Body of pancreas (tissue), 4 donors: ENCODE measurements around the gene TMEM95. TPM values are rescaled to one million over a fixed set of nuclear protein-coding genes. Genes with fewer than 3 reads are reported as not detected.

ENCODE experiments used
- ATAC-seq: fragments of 150-250 bp; one replicate; pipeline ENCODE4 v1.9.1; 2016
- DNase-seq, 4 donors: peaks; one replicate each; pipeline ENCODE4 v3.0.0-alpha.2; 2019
- H3K27ac ChIP-seq, 4 donors: fragments of 200-600 bp; sonication (generic); 1 replicate in 3 of 4; 2 replicates in 1 of 4; pipeline versions ENCODE4 v1.5.1 to v1.6.1; 2016 to 2019; ENCODE audit warnings: mild to moderate bottlenecking in 1 of 4, mixed read lengths in 1 of 4, moderate library complexity in 1 of 4
- H3K27me3 ChIP-seq, 2 donors: fragments of 200-600 bp; sonication (generic); one replicate each; pipeline ENCODE4 v1.6.0; 2016; ENCODE audit warnings: mild to moderate bottlenecking in 1 of 2
- H3K36me3 ChIP-seq, 2 donors: fragments of 200-600 bp; sonication (generic); replicated peaks in 1 of 2; 2 replicates each; pipeline ENCODE4 v1.5.1; 2016; ENCODE audit warnings: low read depth in 2 of 2; ENCODE audit not compliant: insufficient read depth in 1 of 2
- H3K4me1 ChIP-seq: fragments of 200-600 bp; sonication (generic); one replicate; pipeline ENCODE4 v1.6.0; 2016
- H3K4me3 ChIP-seq, 2 donors: fragments of 200-600 bp; sonication (generic); 1 replicate in 1 of 2; 2 replicates in 1 of 2; pipeline ENCODE4 v1.5.1; 2016 to 2019
- H3K9me3 ChIP-seq, 3 donors: fragments of 200-600 bp; sonication (generic); 1 replicate in 2 of 3; 2 replicates in 1 of 3; pipeline ENCODE4 v1.5.1; 2016
- CTCF ChIP-seq, 7 experiments: fragments of 450-650 bp in 4 of 7; fragments of 200-600 bp in 3 of 7; sonication (generic) in 3 of 7; IDR thresholded peaks; one replicate each; pipeline ENCODE4 v1.5.1; 2016 to 2019; ENCODE audit warnings: antibody characterized with exemption in 7 of 7
- POLR2A ChIP-seq, 3 donors: fragments of 450-650 bp; IDR thresholded peaks; one replicate each; pipeline ENCODE4 v1.6.1; 2016; ENCODE audit warnings: antibody characterized with exemption in 3 of 3, mild to moderate bottlenecking in 2 of 3
- WGBS, 2 donors: methylation state at CpG; one replicate each; pipeline ENCODE4 v1.1.5; 2017; 5-methylcytosine and 5-hydroxymethylcytosine counted together
- intact Hi-C: fragments of 100-400 bp; cut with DNase I; formaldehyde crosslinking; loops from one replicate; pipeline ENCODE4 v1.15.1; 2023
- total RNA-seq, 2 donors: library from RNA; depleted of rRNA; stranded (reverse); fragments of >200 nt; gene quantifications; one replicate each; pipeline ENCODE4 v1.1.0, GENCODE V29; 2016

TMEM95 gene
- total RNA-seq, 2 donors from 2014 or later, result not detected

GRCh38 chr17:7314719-7315569 lies 40.0 kb upstream of the TMEM95 start, which contains the start of gene GPS2:
TSS of gene GPS2 (minus strand) at chr17:7315360. CDS start at chr17:7315052, 308 bp downstream.
- WGBS, 2 donors, result 0% methylated on average over 9 to 39 of the region's 95 CpGs
- Histone ChIP-seq H3K4me1 (peaks cover 49% of the 10 kb centered on the region), H3K4me3 (peak within 1 kb of the TSS; percentile 86 to 91), H3K36me3 (peaks cover 5 to 35% of the 10 kb centered on the region in 2 donors), H3K9me3 (no peaks in the 10 kb centered on the region), H3K27me3 (no peaks in the 10 kb centered on the region), H3K27ac (peak within 1 kb of the TSS; percentile 88 to 97 (median 90))
- DNase-seq (peak; percentile 94 to 95 (median 94)), ATAC-seq (peak; percentile 96)
- TF ChIP-seq CTCF (IDR thresholded peaks at IDR 0.05), result no peak
- peak; percentile 79 to 80 (median 79) for TF ChIP-seq POLR2A (IDR thresholded peaks at IDR 0.05)
- intact Hi-C loops, result no loop called here

DNA sequence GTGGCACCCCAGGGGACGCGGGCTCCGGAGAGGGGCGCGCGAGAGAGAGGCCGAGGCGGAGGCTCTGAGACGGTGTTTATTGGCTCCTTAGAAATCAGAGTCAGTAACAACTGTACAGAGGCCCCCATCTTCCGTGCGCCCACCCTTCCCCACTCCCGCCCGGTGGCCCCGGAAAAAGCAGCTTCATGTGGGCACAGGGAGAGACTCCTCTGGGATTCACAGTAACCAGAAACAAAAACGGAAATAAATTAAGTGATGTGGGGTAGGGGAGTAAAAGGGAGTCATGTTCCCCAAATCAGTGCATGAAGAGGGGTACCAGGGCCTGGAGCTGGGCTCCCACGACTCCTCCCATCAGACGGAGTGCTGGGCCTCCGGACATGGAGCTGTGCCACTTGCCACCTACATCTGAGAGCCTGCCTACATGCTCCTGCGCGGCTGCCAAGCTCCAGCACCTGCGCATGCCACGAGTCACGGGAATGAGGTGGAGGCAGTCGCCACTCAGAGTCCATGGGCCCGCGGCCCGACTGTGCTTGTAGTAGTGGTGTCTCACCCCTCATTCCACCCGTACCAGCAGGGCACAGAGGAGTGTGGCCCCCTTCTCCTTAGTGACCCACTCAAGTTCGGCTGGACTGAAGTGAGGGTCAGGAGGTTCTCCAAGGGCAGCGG lies 39.3 kb upstream of the TMEM95 start:
- peak; percentile 50 to 65 (median 57) for DNase-seq
- ATAC-seq, result peak; percentile 5

DNA sequence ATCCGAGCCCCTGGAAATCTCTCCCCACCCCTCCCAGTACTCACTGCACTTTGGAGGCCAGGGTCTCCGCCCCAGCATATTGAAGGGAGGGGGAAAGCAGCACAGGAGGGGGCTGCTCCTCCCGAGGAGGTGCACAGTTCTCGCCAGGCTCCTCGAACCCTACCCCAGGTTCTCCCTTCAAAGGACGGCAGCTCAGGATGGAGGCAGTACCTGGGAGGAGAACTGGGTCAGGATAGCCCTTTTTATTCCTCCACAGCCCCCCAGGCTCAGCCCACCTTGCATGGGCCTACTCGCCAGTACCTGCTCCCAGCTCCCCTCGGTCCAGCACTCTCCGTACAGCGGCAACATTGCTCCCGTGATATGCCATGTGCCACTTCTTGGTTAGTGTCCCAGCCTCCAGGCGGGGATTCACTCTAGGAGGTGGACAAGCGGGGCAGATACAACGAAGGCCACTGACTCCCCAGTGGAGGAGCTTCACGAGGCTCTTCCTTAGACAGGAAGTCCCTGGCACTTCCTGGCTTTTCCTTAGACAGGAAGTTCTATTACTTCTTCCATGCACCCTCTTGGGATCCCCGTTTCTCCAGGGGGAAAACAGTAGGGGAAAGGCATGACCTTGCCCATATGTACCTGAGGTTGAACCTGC lies 37.7 kb upstream of the TMEM95 start:
- Histone ChIP-seq H3K27ac (no peak overlapping the region), H3K36me3 (peaks cover 0 to 32% of the 10 kb centered on the region in 2 donors), H3K27me3 (no peaks in the 10 kb centered on the region), H3K4me1 (peaks cover 34% of the 10 kb centered on the region), H3K9me3 (no peaks in the 10 kb centered on the region), H3K4me3 (no peak overlapping the region)
- TF ChIP-seq POLR2A (IDR thresholded peaks at IDR 0.05) (no peak), CTCF (IDR thresholded peaks at IDR 0.05) (no peak)
- ATAC-seq (no peak), DNase-seq (no peak)
- intact Hi-C loops, result no loop called here
- WGBS, 2 donors, result 88 to 90% methylated on average over 16 of the region's 16 CpGs

More for the DNA sequence above, 39.3 kb upstream of the TMEM95 start:
- peaks cover 41% of the 10 kb centered on the region for H3K4me1 ChIP-seq
- peak overlapping the region; percentile 88 to 97 (median 90) for H3K27ac ChIP-seq
- H3K4me3 ChIP-seq, result peak overlapping the region; percentile 86 to 91
- peaks cover 5 to 33% of the 10 kb centered on the region in 2 donors for H3K36me3 ChIP-seq
- WGBS, 2 donors, result 14 to 29% methylated on average over 16 to 30 of the region's 30 CpGs
- H3K9me3 ChIP-seq, result no peaks in the 10 kb centered on the region
- no peaks in the 10 kb centered on the region for H3K27me3 ChIP-seq
- TF ChIP-seq POLR2A (IDR thresholded peaks at IDR 0.05) (peak in 2 of 3 donors; percentile 36 to 39), CTCF (IDR thresholded peaks at IDR 0.05) (no peak)
- intact Hi-C loops, result no loop called here

DNA sequence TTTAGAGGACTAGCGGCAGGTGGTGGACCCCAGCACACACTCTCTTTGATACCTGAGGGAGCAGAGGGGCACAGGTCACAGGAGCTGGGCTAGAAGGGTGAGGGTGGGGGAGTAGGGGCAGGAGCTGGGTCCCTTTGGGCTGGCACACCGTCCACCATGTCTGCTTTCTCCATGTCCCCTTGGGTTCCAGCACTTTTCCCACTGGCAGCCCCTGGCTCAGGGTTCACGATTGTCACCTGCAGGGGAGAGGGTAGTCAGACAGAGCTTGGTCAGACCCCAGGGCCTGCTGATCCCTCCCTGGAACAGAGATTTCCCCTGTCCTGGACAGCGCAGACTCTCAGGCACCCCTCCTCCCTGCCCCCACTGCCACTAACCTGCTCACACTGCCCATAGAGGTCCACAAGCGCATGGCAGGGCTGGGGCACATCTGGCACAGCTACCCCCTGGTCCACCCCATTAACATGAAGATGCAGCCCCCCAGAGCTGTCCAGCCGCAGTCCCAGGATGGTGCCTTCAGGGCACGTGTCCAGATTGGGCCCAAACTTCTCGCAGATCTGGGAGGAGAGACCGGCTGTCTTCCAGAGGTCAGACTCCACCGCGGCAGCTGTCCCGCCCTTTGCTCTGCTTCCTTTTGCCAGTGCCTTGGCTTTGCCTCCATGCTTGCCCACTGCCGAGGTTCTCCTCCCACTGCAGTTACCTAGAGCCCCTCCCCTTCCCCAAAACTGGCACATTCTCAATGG lies 36.7 kb upstream of the TMEM95 start:
- intact Hi-C loops, result no loop called here
- H3K27ac ChIP-seq, result no peak overlapping the region

More for the DNA sequence above, 36.7 kb upstream of the TMEM95 start:
- ATAC-seq (no peak), DNase-seq (no peak)
- H3K36me3 ChIP-seq, result peaks cover 0 to 29% of the 10 kb centered on the region in 2 donors
- no peak overlapping the region for H3K4me3 ChIP-seq
- no peak for TF ChIP-seq POLR2A (IDR thresholded peaks at IDR 0.05)
- TF ChIP-seq CTCF (IDR thresholded peaks at IDR 0.05), result no peak
- WGBS, 2 donors, result 87 to 93% methylated on average over 3 to 13 of the region's 13 CpGs
- no peaks in the 10 kb centered on the region for H3K27me3 ChIP-seq
- H3K9me3 ChIP-seq, result no peaks in the 10 kb centered on the region
- peaks cover 24% of the 10 kb centered on the region for H3K4me1 ChIP-seq
